Type B pancreatic cell (in vitro differentiated cells): ENCODE measurements around the gene SYNJ1. TPM values are rescaled to one million over a fixed set of nuclear protein-coding genes. Genes with fewer than 3 reads are reported as not detected.
"Not testable (repeated sequence)": the region's sequence is repeated elsewhere in the genome, so short reads cannot be mapped to it uniquely, and the experiment has no call there.

Experiments used
- DNase-seq: peaks from one replicate; pipeline ENCODE4 v3.0.0; 2021; ENCODE audit warnings: mixed read lengths; ENCODE audit not compliant: unreplicated experiment; ENCODE audit errors: extremely low spot score
- H3K27ac Mint-ChIP-seq: 2 replicates; pipeline ENCODE4 v1.8.0; 2021; ENCODE audit warnings: mild to moderate bottlenecking, mixed read lengths
- H3K27me3 Mint-ChIP-seq: 2 replicates; pipeline ENCODE4 v1.8.0; 2021; ENCODE audit warnings: mixed read lengths
- H3K36me3 Mint-ChIP-seq: 2 replicates; pipeline ENCODE4 v1.8.0; 2021; ENCODE audit warnings: mixed read lengths
- H3K4me1 Mint-ChIP-seq: one replicate; pipeline ENCODE4 v1.8.0; 2021; ENCODE audit warnings: mixed read lengths; ENCODE audit not compliant: unreplicated experiment
- H3K4me3 Mint-ChIP-seq: 2 replicates; pipeline ENCODE4 v1.8.0; 2021; ENCODE audit warnings: mild to moderate bottlenecking, mixed read lengths
- H3K9me3 Mint-ChIP-seq: 2 replicates; pipeline ENCODE4 v1.8.0; 2021; ENCODE audit warnings: mixed read lengths
- CTCF ChIP-seq: fragments of 200-600 bp; sonication (generic); conservative IDR thresholded peaks from 2 replicates; pipeline ENCODE4 v1.5.0; 2021; ENCODE audit warnings: antibody characterized with exemption, mild to moderate bottlenecking
- total RNA-seq: library from RNA; stranded (reverse); gene quantifications from 2 replicates; pipeline ENCODE4 v1.2.1, GENCODE V29; 2021; ENCODE audit warnings: low replicate concordance

The SYNJ1 gene
- total RNA-seq, 1 donor from 2014 or later, result 12.0 TPM

DNA sequence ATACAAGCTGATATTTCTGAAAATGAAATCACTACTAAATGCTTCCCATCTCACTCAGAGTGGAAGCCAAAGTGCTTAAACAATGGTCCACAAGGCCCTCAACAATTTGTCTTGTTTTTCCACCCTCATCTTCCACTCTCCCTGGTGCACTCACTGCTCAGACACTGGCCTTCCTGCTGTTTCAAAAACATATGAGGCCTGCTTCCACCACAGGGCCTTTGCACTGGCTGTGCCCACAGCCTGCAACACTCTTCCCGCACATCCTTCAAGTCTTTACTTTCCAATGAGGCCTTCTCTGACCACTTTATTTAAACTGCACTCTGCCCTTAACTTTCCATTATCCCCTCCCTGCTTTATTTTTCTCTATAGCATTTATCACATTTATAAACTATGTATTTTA lies 53.8 kb downstream of the SYNJ1 start:
- H3K4me1 Mint-ChIP-seq, result no peaks in the 10 kb centered on the region
- H3K4me3 Mint-ChIP-seq, result no peak overlapping the region
- H3K36me3 Mint-ChIP-seq, result no peaks in the 10 kb centered on the region
- no peaks in the 10 kb centered on the region for H3K9me3 Mint-ChIP-seq
- no peak for DNase-seq
- H3K27me3 Mint-ChIP-seq, result no peaks in the 10 kb centered on the region
- no peak overlapping the region for H3K27ac Mint-ChIP-seq
- TF ChIP-seq CTCF, result no peak

DNA sequence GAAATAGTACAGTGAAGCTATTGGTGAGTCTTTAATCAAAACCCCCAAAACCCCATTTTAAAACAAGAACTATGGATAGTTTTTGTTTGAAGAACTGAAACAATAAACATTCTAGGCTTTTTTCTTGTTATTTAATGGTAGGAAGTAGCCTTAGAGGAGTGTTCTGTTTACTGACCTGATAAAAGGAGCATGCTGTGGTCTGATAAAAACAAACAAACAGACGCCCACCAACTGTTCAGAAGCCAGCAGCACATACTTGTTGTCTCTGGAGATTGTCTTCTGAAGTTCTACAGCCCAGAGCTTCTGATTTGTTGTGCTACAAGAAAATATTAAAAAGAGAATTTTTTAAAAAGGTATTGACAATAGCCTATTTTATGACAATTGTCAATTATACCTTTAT lies 61.6 kb downstream of the SYNJ1 start:
- Mint-ChIP-seq H3K27ac (no peak overlapping the region), H3K27me3 (no peaks in the 10 kb centered on the region), H3K36me3 (peaks cover 42% of the 10 kb centered on the region), H3K4me1 (no peaks in the 10 kb centered on the region), H3K9me3 (peaks cover 10% of the 10 kb centered on the region), H3K4me3 (no peak overlapping the region)
- TF ChIP-seq CTCF, result no peak
- DNase-seq, result no peak

- not testable (repeated sequence) for H3K4me1 Mint-ChIP-seq, DNase-seq, H3K9me3 Mint-ChIP-seq, H3K27me3 Mint-ChIP-seq, H3K27ac Mint-ChIP-seq, H3K4me3 Mint-ChIP-seq
- H3K36me3 Mint-ChIP-seq, result peaks cover 42% of the 10 kb centered on the region
These were observed 63.7 kb downstream of the SYNJ1 start for GRCh38 chr21:32664095-32664494.

- not testable (repeated sequence) for H3K27ac Mint-ChIP-seq, H3K9me3 Mint-ChIP-seq, H3K27me3 Mint-ChIP-seq, DNase-seq, H3K4me1 Mint-ChIP-seq, H3K4me3 Mint-ChIP-seq
- peaks cover 38% of the 10 kb centered on the region for H3K36me3 Mint-ChIP-seq
These were observed 65.8 kb downstream of the SYNJ1 start for GRCh38 chr21:32661981-32662380.

DNA sequence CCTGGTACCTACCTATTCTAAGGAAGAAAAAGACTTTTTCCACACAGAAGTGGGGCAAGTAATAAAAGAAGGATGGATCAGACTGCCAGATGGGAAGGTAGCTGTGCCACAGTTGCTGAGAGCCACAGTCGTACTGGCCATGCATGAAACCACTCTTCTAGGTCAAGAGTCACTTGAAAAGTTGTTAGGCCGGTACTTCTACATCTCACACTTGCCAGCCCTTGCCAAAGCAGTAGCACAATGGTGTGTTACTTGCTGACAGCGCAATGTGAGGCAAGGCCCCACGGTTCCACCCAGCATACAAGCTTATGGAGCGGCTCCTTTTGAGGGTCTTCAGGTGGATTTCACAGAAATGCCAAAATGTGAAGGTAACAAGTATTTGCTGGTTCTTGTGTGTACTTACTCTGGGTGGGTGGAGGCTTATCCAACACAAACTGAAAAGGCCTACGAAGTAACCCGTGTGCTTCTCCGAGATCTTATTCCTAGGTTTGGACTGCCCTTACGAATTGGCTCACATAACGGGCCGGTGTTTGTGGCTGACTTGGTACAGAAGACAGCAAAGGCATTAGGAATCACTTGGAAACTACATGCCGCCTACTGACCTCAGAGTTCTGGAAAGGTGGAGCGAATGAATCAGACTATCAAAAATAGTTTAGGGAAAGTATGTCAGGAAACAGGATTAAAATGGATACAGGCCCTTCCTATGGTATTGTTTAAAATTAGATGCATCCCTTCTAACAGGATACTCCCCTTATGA lies 66.6 kb downstream of the SYNJ1 start:
- not testable (repeated sequence) for H3K9me3 Mint-ChIP-seq, H3K4me3 Mint-ChIP-seq, H3K4me1 Mint-ChIP-seq, H3K27me3 Mint-ChIP-seq, DNase-seq
- Mint-ChIP-seq H3K27ac (peak overlapping the region; percentile 56), H3K36me3 (peaks cover 38% of the 10 kb centered on the region)

GRCh38 chr21:32658524-32658923 lies 69.3 kb downstream of the SYNJ1 start:
- Mint-ChIP-seq H3K4me3 (no peak overlapping the region), H3K27ac (no peak overlapping the region), H3K36me3 (peaks cover 12% of the 10 kb centered on the region), H3K9me3 (no peaks in the 10 kb centered on the region), H3K27me3 (no peaks in the 10 kb centered on the region), H3K4me1 (no peaks in the 10 kb centered on the region)
- DNase-seq, result no peak
- TF ChIP-seq CTCF, result no peak

GRCh38 chr21:32653326-32653901 lies 74.4 kb downstream of the SYNJ1 start:
- peak; percentile 79 for TF ChIP-seq CTCF
- DNase-seq, result no peak
- Mint-ChIP-seq H3K9me3 (no peaks in the 10 kb centered on the region), H3K27ac (no peak overlapping the region), H3K36me3 (no peaks in the 10 kb centered on the region), H3K4me1 (no peaks in the 10 kb centered on the region), H3K4me3 (no peak overlapping the region), H3K27me3 (no peaks in the 10 kb centered on the region)
